C4-2B (cell line): ENCODE data around the gene SLC24A4.

ENCODE experiments used
- ZFX ChIP-seq: fragments of 450-650 bp; IDR thresholded peaks from 2 replicates; pipeline ENCODE4 v1.6.1; 2017
- TF ChIP-seq, protein P1 (sequence below): fragments of 450-650 bp; conservative IDR thresholded peaks from 2 replicates; pipeline ENCODE4 v1.5.1; 2017; ENCODE audit warnings: mild to moderate bottlenecking

DNA sequence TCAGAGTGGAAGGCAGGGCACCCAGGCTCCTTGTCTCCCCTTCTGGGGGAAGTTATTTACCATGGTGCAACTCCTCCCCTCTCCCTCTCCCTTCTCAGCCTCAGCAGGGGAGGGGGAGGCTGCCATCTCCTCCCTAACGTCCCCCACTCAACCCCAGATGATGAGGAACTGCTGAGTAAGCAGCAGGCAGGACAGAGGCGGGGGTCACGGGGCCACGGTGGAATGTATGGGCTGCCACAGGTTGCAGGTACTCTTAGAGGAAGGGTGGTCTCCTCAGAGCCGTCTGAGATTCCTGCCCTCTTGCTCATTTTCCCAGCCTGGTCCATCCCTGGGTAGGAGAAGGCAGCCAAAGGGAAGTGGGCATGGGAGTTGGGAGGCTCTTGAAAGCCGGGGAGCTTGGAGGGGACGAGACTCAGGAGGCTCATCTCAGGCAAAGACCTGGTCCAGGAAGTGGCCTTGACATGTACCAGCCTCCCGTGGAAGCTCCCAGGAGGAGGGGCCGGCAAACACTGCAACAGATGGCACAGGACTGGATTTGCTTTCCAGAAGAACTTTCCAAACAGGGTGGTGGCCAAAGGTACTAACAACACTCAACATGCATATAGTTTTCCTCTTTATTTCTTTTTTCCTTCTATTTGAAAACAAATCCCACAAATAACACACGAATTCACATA lies 209.7 kb downstream of the SLC24A4 start:
- TF ChIP-seq, protein P1, sequence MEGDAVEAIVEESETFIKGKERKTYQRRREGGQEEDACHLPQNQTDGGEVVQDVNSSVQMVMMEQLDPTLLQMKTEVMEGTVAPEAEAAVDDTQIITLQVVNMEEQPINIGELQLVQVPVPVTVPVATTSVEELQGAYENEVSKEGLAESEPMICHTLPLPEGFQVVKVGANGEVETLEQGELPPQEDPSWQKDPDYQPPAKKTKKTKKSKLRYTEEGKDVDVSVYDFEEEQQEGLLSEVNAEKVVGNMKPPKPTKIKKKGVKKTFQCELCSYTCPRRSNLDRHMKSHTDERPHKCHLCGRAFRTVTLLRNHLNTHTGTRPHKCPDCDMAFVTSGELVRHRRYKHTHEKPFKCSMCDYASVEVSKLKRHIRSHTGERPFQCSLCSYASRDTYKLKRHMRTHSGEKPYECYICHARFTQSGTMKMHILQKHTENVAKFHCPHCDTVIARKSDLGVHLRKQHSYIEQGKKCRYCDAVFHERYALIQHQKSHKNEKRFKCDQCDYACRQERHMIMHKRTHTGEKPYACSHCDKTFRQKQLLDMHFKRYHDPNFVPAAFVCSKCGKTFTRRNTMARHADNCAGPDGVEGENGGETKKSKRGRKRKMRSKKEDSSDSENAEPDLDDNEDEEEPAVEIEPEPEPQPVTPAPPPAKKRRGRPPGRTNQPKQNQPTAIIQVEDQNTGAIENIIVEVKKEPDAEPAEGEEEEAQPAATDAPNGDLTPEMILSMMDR, result no peak
- TF ChIP-seq ZFX, result no peak
